Tibial nerve (tissue), 4 donors: ENCODE measurements around the gene SHF. TPM values are rescaled to one million over a fixed set of nuclear protein-coding genes. Genes with fewer than 3 reads are reported as not detected.

Experiments used
- DNase-seq, 2 donors: peaks; one replicate each; pipeline ENCODE4 v3.0.0-alpha.2; 2019; ENCODE audit warnings: low spot score in 2 of 2
- H3K27ac ChIP-seq, 4 donors: fragments of 200-600 bp; sonication (generic) in 3 of 4; one replicate each; pipeline ENCODE4 v1.5.1; 2017 to 2019; ENCODE audit warnings: mild to moderate bottlenecking in 1 of 4
- H3K27me3 ChIP-seq, 2 donors: fragments of 200-600 bp; sonication (generic) in 1 of 2; one replicate each; pipeline versions ENCODE4 v1.5.1 to v1.6.0; 2017 to 2019
- H3K36me3 ChIP-seq, 3 donors: fragments of 200-600 bp; sonication (generic); one replicate each; pipeline ENCODE4 v1.5.1; 2018 to 2019
- H3K4me1 ChIP-seq, 4 donors: fragments of 200-600 bp; sonication (generic) in 3 of 4; one replicate each; pipeline ENCODE4 v1.5.1; 2017 to 2019
- H3K4me3 ChIP-seq, 4 donors: fragments of 200-600 bp; sonication (generic) in 3 of 4; one replicate each; pipeline ENCODE4 v1.5.1; 2017 to 2019; ENCODE audit warnings: mild to moderate bottlenecking in 1 of 4, moderate library complexity in 1 of 4
- H3K9me3 ChIP-seq, 4 donors: fragments of 200-600 bp; sonication (generic) in 3 of 4; one replicate each; pipeline ENCODE4 v1.5.1; 2017 to 2019
- CTCF ChIP-seq, 5 experiments: fragments of 200-600 bp in 3 of 5; fragments of 450-650 bp in 2 of 5; sonication (generic) in 3 of 5; IDR thresholded peaks; one replicate each; pipeline ENCODE4 v1.5.1; 2016 to 2019; ENCODE audit warnings: antibody characterized with exemption in 5 of 5, mild to moderate bottlenecking in 3 of 5, moderate library complexity in 2 of 5
- EP300 ChIP-seq, 2 donors: sonication (generic); formaldehyde crosslinking; IDR thresholded peaks; one replicate each; pipeline ENCODE4 v1.6.1; 2017; ENCODE audit warnings: antibody characterized with exemption in 2 of 2, mild to moderate bottlenecking in 1 of 2
- POLR2A ChIP-seq, 2 donors: fragments of 450-650 bp; IDR thresholded peaks; one replicate each; pipeline ENCODE4 v1.6.1; 2017; ENCODE audit warnings: antibody characterized with exemption in 2 of 2, mild to moderate bottlenecking in 2 of 2, moderate library complexity in 2 of 2
- WGBS, 2 donors: methylation state at CpG; one replicate each; pipeline ENCODE4 v1.1.5; 2018; 5-methylcytosine and 5-hydroxymethylcytosine counted together
- total RNA-seq, 4 donors: library from RNA; depleted of rRNA; stranded (reverse); fragments of >200 nt; gene quantifications; one replicate each; pipeline ENCODE4 v1.1.0, GENCODE V29; 2016

Gene SHF
- total RNA-seq, 4 donors from 2014 or later: 18.8 to 36.6 (median 25.5) TPM

- Histone ChIP-seq H3K27me3 (no peaks in the 10 kb centered on the region), H3K36me3 (peaks cover 0 to 17% (median 0%) of the 10 kb centered on the region in 3 donors), H3K4me3 (no peak overlapping the region), H3K9me3 (no peaks in the 10 kb centered on the region), H3K4me1 (peaks cover 0 to 38% (median 5%) of the 10 kb centered on the region in 4 donors), H3K27ac (peak overlapping the region in 2 of 4 donors; percentile 95 to 99)
- no peak for DNase-seq
- 96% methylated on average over 4 of the region's 4 CpGs; no CpG with 5 or more reads in 1 of the 2 donors for WGBS, 2 donors
- TF ChIP-seq POLR2A (IDR thresholded peaks at IDR 0.05) (no peak), EP300 (IDR thresholded peaks at IDR 0.05) (no peak), CTCF (IDR thresholded peaks at IDR 0.05) (no peak)
Observed at GRCh38 chr15:45168286-45168685, 19.5 kb downstream of the SHF start.

GRCh38 chr15:45167631-45168205, 20.0 kb downstream of the SHF start:
- DNase-seq: no peak
- TF ChIP-seq CTCF (IDR thresholded peaks at IDR 0.05) (no peak), EP300 (IDR thresholded peaks at IDR 0.05) (no peak), POLR2A (IDR thresholded peaks at IDR 0.05) (no peak)
- Histone ChIP-seq H3K4me3 (peak overlapping the region in 3 of 4 donors; percentile 50 to 81 (median 64)), H3K4me1 (peaks cover 0 to 44% (median 9%) of the 10 kb centered on the region in 4 donors), H3K27ac (peak overlapping the region; percentile 92 to 99 (median 97)), H3K27me3 (no peaks in the 10 kb centered on the region), H3K36me3 (peaks cover 0 to 11% (median 0%) of the 10 kb centered on the region in 3 donors), H3K9me3 (no peaks in the 10 kb centered on the region)
- 57 to 64% methylated on average over 9 of the region's 9 CpGs for WGBS, 2 donors

- DNase-seq: peak; percentile 68 to 70
- WGBS, 2 donors: 1% methylated on average over 27 to 39 of the region's 79 CpGs
- peaks cover 0 to 5% (median 0%) of the 10 kb centered on the region in 3 donors for H3K36me3 ChIP-seq
Observed at GRCh38 chr15:45166834-45167630, 20.7 kb downstream of the SHF start.

GRCh38 chr15:45165536-45165935, 22.2 kb downstream of the SHF start:
- Histone ChIP-seq H3K27me3 (no peaks in the 10 kb centered on the region), H3K4me1 (peaks cover 0 to 56% (median 12%) of the 10 kb centered on the region in 4 donors), H3K9me3 (no peaks in the 10 kb centered on the region), H3K4me3 (no peak overlapping the region), H3K36me3 (no peaks in the 10 kb centered on the region), H3K27ac (peak overlapping the region in 3 of 4 donors; percentile 95 to 99 (median 99))
- TF ChIP-seq POLR2A (IDR thresholded peaks at IDR 0.05) (no peak), CTCF (IDR thresholded peaks at IDR 0.05) (no peak), EP300 (IDR thresholded peaks at IDR 0.05) (no peak)
- 75% methylated on average over 4 to 5 of the region's 5 CpGs for WGBS, 2 donors
- DNase-seq: no peak

More at GRCh38 chr15:45166834-45167630, 20.7 kb downstream of the SHF start:
- H3K27ac ChIP-seq: peak overlapping the region; percentile 92 to 99 (median 97)
- peaks cover 0 to 50% (median 12%) of the 10 kb centered on the region in 4 donors for H3K4me1 ChIP-seq
- H3K27me3 ChIP-seq: no peaks in the 10 kb centered on the region
- TF ChIP-seq CTCF (IDR thresholded peaks at IDR 0.05): peak; percentile 51 to 76 (median 70)
- TF ChIP-seq EP300 (IDR thresholded peaks at IDR 0.05): peak in 1 of 2 donors; percentile 22
- peak; percentile 4 to 36 for TF ChIP-seq POLR2A (IDR thresholded peaks at IDR 0.05)
- no peaks in the 10 kb centered on the region for H3K9me3 ChIP-seq
- peak overlapping the region; percentile 50 to 81 (median 63) for H3K4me3 ChIP-seq

- TF ChIP-seq CTCF (IDR thresholded peaks at IDR 0.05) (no peak), EP300 (IDR thresholded peaks at IDR 0.05) (no peak), POLR2A (IDR thresholded peaks at IDR 0.05) (no peak)
- Histone ChIP-seq H3K27ac (peak overlapping the region in 2 of 4 donors; percentile 95 to 99), H3K4me3 (no peak overlapping the region), H3K27me3 (no peaks in the 10 kb centered on the region), H3K9me3 (no peaks in the 10 kb centered on the region), H3K36me3 (no peaks in the 10 kb centered on the region), H3K4me1 (peaks cover 0 to 56% (median 12%) of the 10 kb centered on the region in 4 donors)
- no peak for DNase-seq
- WGBS, 2 donors: 92 to 95% methylated on average over 1 of the region's 1 CpG
Observed at GRCh38 chr15:45164914-45165313, 22.9 kb downstream of the SHF start.
